ENCODE results near the gene ZNF611. TPM values are rescaled to one million over a fixed set of nuclear protein-coding genes. Genes with fewer than 3 reads are reported as not detected.
"Not testable (repeated sequence)": the region's sequence is repeated elsewhere in the genome, so short reads cannot be mapped to it uniquely, and the experiment has no call there.

The ZNF611 gene
- total and polyA plus RNA-seq, 7 donors, result 1.4 to 9.2 (median 4.1) TPM

- Histone ChIP-seq H3K4me3 (no peak overlapping the region), H3K9me3 (peaks cover 3% of the 10 kb centered on the region), H3K27me3 (ENCODE audit: insufficient read depth in 3 of 3, low read length in 2 of 3) (peaks cover 0 to 3% (median 0%) of the 10 kb centered on the region in 3 donors), H3K27ac (no peak overlapping the region), H3K4me1 (peaks cover 7% of the 10 kb centered on the region), H3K36me3 (ENCODE audit: insufficient read depth in 1 of 2, low read depth in 1 of 2) (no peaks in the 10 kb centered on the region)
- WGBS, 3 donors, result 81 to 85% (median 85%) methylated on average over 14 of the region's 14 CpGs
- ATAC-seq (no peak), DNase-seq (no peak)
- no peak for TF ChIP-seq CTCF (IDR thresholded peaks at IDR 0.05)
- intact Hi-C loops (cut with DNase I), result no loop called here
Measured at GRCh38 chr19:52739576-52739975, 4.7 kb upstream of the ZNF611 start.

DNA sequence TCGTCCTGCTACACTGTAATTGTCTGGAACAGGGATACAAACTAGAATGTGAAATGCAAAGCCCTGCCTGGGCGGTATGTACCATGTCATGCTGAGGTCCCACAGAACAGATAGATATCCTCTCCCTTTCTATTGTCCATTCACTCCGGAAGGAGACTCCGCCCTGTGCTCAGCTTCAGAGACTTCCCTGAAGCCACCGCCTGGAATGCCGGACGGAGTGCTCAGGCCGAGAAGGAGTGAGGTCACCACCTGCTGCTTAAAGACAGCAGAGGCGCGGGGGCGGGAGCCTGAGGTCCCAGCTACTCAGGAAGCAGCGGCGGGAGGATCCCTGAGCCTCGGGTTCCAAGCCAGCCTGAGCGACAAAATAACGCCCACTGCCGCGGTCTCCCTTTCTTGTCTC lies 890 bp upstream of the ZNF611 start:
- peak; percentile 54 to 64 (median 60) for ATAC-seq
- Histone ChIP-seq H3K27me3 (ENCODE audit: insufficient read depth in 3 of 3, low read length in 2 of 3) (peaks cover 0 to 3% (median 0%) of the 10 kb centered on the region in 3 donors), H3K4me3 (peak overlapping the region; percentile 84), H3K27ac (peak overlapping the region; percentile 91), H3K4me1 (peaks cover 7% of the 10 kb centered on the region), H3K36me3 (ENCODE audit: insufficient read depth in 1 of 2, low read depth in 1 of 2) (no peaks in the 10 kb centered on the region), H3K9me3 (peaks cover 3% of the 10 kb centered on the region)
- 46 to 52% (median 49%) methylated on average over 18 of the region's 18 CpGs for WGBS, 3 donors
- TF ChIP-seq CTCF (IDR thresholded peaks at IDR 0.05), result no peak
- peak; percentile 77 to 78 for DNase-seq
- intact Hi-C loops (cut with DNase I), result loop anchor here in 1 of 2 donors (2.0 kb wide), 1 partner anchor 45 kb away; no protein-coding TSS in a partner anchor

DNA sequence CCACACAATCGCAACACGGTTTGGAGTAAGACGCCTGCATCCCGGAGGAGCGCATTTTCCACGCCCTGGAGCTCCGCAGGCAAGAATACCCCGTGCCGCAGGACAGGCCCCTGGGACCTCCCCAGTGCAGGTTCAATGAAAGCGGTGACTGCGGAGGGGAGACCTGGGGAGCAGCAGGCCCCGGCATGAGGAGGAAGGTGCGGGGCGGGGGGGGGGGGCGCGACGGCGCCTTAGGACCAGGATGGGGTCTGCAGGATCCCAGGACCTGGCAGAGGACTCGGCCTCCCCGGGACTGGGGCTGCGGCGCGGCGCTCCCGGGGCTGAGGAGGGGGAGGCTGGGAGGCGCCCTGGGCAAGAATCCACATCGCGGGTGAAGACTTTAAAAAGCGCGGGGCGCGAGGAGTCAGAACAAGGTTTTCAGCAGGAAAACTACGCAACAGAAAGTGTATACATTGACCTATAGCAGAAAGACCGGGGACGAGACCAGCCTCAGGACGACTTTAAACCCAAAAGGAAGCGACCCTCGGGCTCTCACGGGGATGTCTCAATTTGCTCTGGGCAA lies 432 bp downstream of the ZNF611 start:
- Histone ChIP-seq H3K27me3 (ENCODE audit: insufficient read depth in 3 of 3, low read length in 2 of 3) (peaks cover 0 to 3% (median 0%) of the 10 kb centered on the region in 3 donors), H3K4me3 (peak overlapping the region; percentile 84), H3K27ac (peak overlapping the region; percentile 91), H3K4me1 (peaks cover 7% of the 10 kb centered on the region), H3K36me3 (ENCODE audit: insufficient read depth in 1 of 2, low read depth in 1 of 2) (no peaks in the 10 kb centered on the region), H3K9me3 (peaks cover 3% of the 10 kb centered on the region)
- intact Hi-C loops (cut with DNase I), result loop anchor here in 1 of 2 donors (2.0 kb wide), 1 partner anchor 44 kb away; no protein-coding TSS in a partner anchor
- DNase-seq (peak in 1 of 2 donors; percentile 65), ATAC-seq (peak; percentile 16 to 56 (median 31))
- 0 to 2% (median 1%) methylated on average over 31 to 39 of the region's 39 CpGs for WGBS, 3 donors
- no peak for TF ChIP-seq CTCF (IDR thresholded peaks at IDR 0.05)

- H3K4me3 ChIP-seq; DNase-seq; H3K27me3 ChIP-seq (ENCODE audit: insufficient read depth in 3 of 3, low read length in 2 of 3); H3K9me3 ChIP-seq; intact Hi-C loops (cut with DNase I); ATAC-seq; H3K4me1 ChIP-seq; H3K27ac ChIP-seq: not testable (repeated sequence)
- 94 to 95% (median 94%) methylated on average over 15 to 16 of the region's 16 CpGs for WGBS, 3 donors
- peaks cover 0 to 55% of the 10 kb centered on the region in 2 donors for H3K36me3 ChIP-seq (ENCODE audit: insufficient read depth in 1 of 2, low read depth in 1 of 2)
Measured at GRCh38 chr19:52726051-52726450, 8.8 kb downstream of the ZNF611 start.

DNA sequence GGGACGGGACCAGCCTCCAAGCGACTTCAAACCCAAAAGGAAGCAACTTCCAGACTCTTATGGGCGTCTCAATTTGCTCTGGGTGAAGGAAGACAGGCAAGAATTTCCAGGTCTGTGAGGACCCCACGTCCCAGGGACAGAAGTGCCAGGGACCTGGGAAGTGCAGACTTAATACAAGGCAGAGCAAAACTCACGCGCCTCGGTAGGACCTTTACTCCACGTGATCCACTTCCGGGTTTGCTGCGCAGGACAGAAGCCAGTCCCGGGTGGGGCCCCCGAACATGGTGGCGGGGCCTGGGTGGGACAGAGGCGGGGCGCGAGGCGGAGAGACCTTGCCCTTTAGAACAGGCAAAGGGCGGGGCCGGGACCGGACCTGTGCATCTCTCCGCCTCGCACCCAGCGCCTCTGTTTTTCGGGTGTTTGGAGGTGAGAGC lies 9.3 kb downstream of the ZNF611 start:
- Histone ChIP-seq H3K27me3 (ENCODE audit: insufficient read depth in 3 of 3, low read length in 2 of 3) (no peaks in the 10 kb centered on the region), H3K9me3 (no peaks in the 10 kb centered on the region), H3K4me3 (no peak overlapping the region), H3K36me3 (ENCODE audit: insufficient read depth in 1 of 2, low read depth in 1 of 2) (peaks cover 2 to 55% of the 10 kb centered on the region in 2 donors), H3K4me1 (no peaks in the 10 kb centered on the region), H3K27ac (no peak overlapping the region)
- DNase-seq, result no peak
- ATAC-seq, result no peak
- no peak for TF ChIP-seq CTCF (IDR thresholded peaks at IDR 0.05)
- intact Hi-C loops (cut with DNase I), result no loop called here
- 91 to 94% (median 93%) methylated on average over 23 to 24 of the region's 24 CpGs for WGBS, 3 donors
